SK-N-SH (cell line): Measurements from ENCODE around the gene CDK13. TPM values are rescaled to one million over a fixed set of nuclear protein-coding genes. Genes with fewer than 3 reads are reported as not detected.

Experiments used
- CTCF ChIA-PET: fragments of 300-600, 350-600 bp; formaldehyde crosslinking; extraction: SDS; loops from one replicate; lab custom pipeline; 2021; lab: Yijun Ruan, JAX
- POLR2A ChIA-PET: fragments of 350-600 bp; sonication (Branson Sonifier 250); formaldehyde crosslinking; extraction: SDS; loops from one replicate; lab custom pipeline; 2020; ENCODE audit warnings: antibody characterized with exemption, inconsistent platforms; lab: Yijun Ruan, JAX
- DNase-seq: peaks from one replicate; pipeline ENCODE4 v3.0.0; 2012
- H2AFZ ChIP-seq: fragments of 200-600 bp; sonication (generic); 2 replicates; pipeline ENCODE4 v1.8.1; 2016; ENCODE audit warnings: antibody characterized with exemption, mild to moderate bottlenecking, low read depth
- H3F3A ChIP-seq: fragments of 200-600 bp; sonication (generic); replicated peaks from 2 replicates; pipeline ENCODE3; 2016; ENCODE audit warnings: antibody characterized with exemption, mild to moderate bottlenecking; ENCODE audit not compliant: insufficient read depth
- H3K27ac ChIP-seq, 2 experiments: fragments of 200-500 bp in 1 of 2; fragments of 200-600 bp in 1 of 2; sonication (Bioruptor generic) in 1 of 2; sonication (generic), shearing (Covaris generic) in 1 of 2; 2 replicates each; pipeline versions ENCODE4 v1.5.1 to v1.6.1; 2014 to 2016; ENCODE audit warnings: low read depth in 2 of 2, inconsistent platforms in 1 of 2, low read length in 1 of 2, mild to moderate bottlenecking in 1 of 2, mixed read lengths in 1 of 2
- H3K27me3 ChIP-seq: fragments of 200-600 bp; sonication (generic), shearing (Covaris generic); 2 replicates; pipeline ENCODE4 v1.6.1; 2016; ENCODE audit warnings: mixed run types; ENCODE audit not compliant: insufficient read depth
- H3K36me3 ChIP-seq, 2 experiments: fragments of 200-500 bp in 1 of 2; fragments of 200-600 bp in 1 of 2; sonication (Bioruptor generic) in 1 of 2; sonication (generic) in 1 of 2; replicated peaks in 1 of 2; 2 replicates each; pipeline versions ENCODE3 to v1.5.1; 2014 to 2016; ENCODE audit warnings: low read length in 1 of 2, mild to moderate bottlenecking in 1 of 2; ENCODE audit not compliant: insufficient read depth in 2 of 2, control insufficient read depth in 1 of 2
- H3K4me1 ChIP-seq, 2 experiments: fragments of 200-500 bp in 1 of 2; fragments of 200-600 bp in 1 of 2; sonication (Bioruptor generic) in 1 of 2; sonication (generic), shearing (Covaris generic) in 1 of 2; 2 replicates each; pipeline versions ENCODE4 v1.5.1 to v1.6.1; 2014 to 2016; ENCODE audit warnings: low read depth in 1 of 2, low read length in 1 of 2, mixed run types in 1 of 2; ENCODE audit not compliant: insufficient read depth in 2 of 2, control insufficient read depth in 1 of 2
- H3K4me2 ChIP-seq: fragments of 200-600 bp; sonication (generic), shearing (Covaris generic); 2 replicates; pipeline ENCODE4 v1.6.1; 2017; ENCODE audit warnings: mixed run types
- H3K4me3 ChIP-seq, 2 experiments: fragments of 200-500 bp in 1 of 2; fragments of 200-600 bp in 1 of 2; sonication (Bioruptor generic) in 1 of 2; sonication (generic), shearing (Covaris generic) in 1 of 2; 2 replicates each; pipeline versions ENCODE4 v1.5.1 to v1.8.1; 2014 to 2016; ENCODE audit warnings: low read depth in 2 of 2, inconsistent platforms in 1 of 2, low read length in 1 of 2, mild to moderate bottlenecking in 1 of 2, mixed read lengths in 1 of 2, moderate library complexity in 1 of 2
- H3K79me2 ChIP-seq: fragments of 200-600 bp; sonication (generic); 2 replicates; pipeline ENCODE4 v1.8.1; 2017; ENCODE audit warnings: mild to moderate bottlenecking; ENCODE audit not compliant: insufficient read depth
- H3K9ac ChIP-seq: fragments of 200-600 bp; sonication (generic); 2 replicates; pipeline ENCODE4 v1.6.1; 2017; ENCODE audit warnings: mixed run types
- H3K9me2 ChIP-seq: fragments of 200-600 bp; sonication (generic); 2 replicates; pipeline ENCODE4 v1.6.1; 2017; ENCODE audit warnings: mixed run types
- H3K9me3 ChIP-seq: fragments of 200-600 bp; sonication (generic); 2 replicates; pipeline ENCODE4 v1.6.1; 2017; ENCODE audit warnings: mixed run types, mild to moderate bottlenecking, moderate library complexity
- H4K20me1 ChIP-seq: fragments of 200-600 bp; sonication (generic); 2 replicates; pipeline ENCODE4 v1.6.1; 2017; ENCODE audit warnings: mild to moderate bottlenecking, mixed run types; ENCODE audit not compliant: insufficient read depth
- CHD2 ChIP-seq: fragments of 150-350 bp; IDR thresholded peaks from 2 replicates; pipeline ENCODE4 v1.6.1; 2018; ENCODE audit warnings: low read length; ENCODE audit not compliant: partially characterized antibody
- GABPA ChIP-seq: IDR thresholded peaks from 2 replicates; pipeline ENCODE4 v1.4.0; 2012; ENCODE audit warnings: low read depth, mild to moderate bottlenecking
- MXI1 ChIP-seq: IDR thresholded peaks from 2 replicates; pipeline ENCODE4 v1.6.1; 2012; ENCODE audit warnings: mild to moderate bottlenecking, low read depth, low read length, improper control_type of control experiment
- NFIC ChIP-seq: IDR thresholded peaks from 2 replicates; pipeline ENCODE4 v1.4.0; 2012; ENCODE audit warnings: borderline replicate concordance
- RAD21 ChIP-seq: IDR thresholded peaks from 2 replicates; pipeline ENCODE4 v1.6.1; 2012; ENCODE audit warnings: mild to moderate bottlenecking, low read length
- RFX5 ChIP-seq: IDR thresholded peaks from 2 replicates; pipeline ENCODE4 v1.6.1; 2012; ENCODE audit warnings: mild to moderate bottlenecking, improper control_type of control experiment, low read length
- RXRA ChIP-seq: IDR thresholded peaks from 2 replicates; pipeline ENCODE4 v1.4.0; 2012; ENCODE audit warnings: low read depth, mild to moderate bottlenecking, borderline replicate concordance
- SIN3A ChIP-seq: IDR thresholded peaks from 2 replicates; pipeline ENCODE4 v1.6.1; 2012; ENCODE audit warnings: low read depth, mild to moderate bottlenecking, low read length, moderate library complexity, borderline replicate concordance
- TEAD4 ChIP-seq: IDR thresholded peaks from 2 replicates; pipeline ENCODE4 v1.4.0; 2012; ENCODE audit warnings: mild to moderate bottlenecking, borderline replicate concordance; ENCODE audit not compliant: insufficient read depth
- YY1 ChIP-seq: IDR thresholded peaks from 2 replicates; pipeline ENCODE4 v1.4.0; 2012; ENCODE audit warnings: low read depth, mild to moderate bottlenecking
- WGBS: methylation state at CpG from one replicate; pipeline ENCODE4 v1.1.6; 2017; ENCODE audit warnings: low lambda C conversion rate; 5-methylcytosine and 5-hydroxymethylcytosine counted together
- polyA plus RNA-seq, 3 experiments: library from polyadenylated mRNA; depleted of rRNA; stranded (reverse); fragments of >200 nt; gene quantifications; 2 replicates each; pipeline ENCODE4 v1.2.3, GENCODE V29; 2012
- TF ChIP-seq, protein P1 (sequence below): IDR thresholded peaks from 2 replicates; pipeline ENCODE4; 2012
- TF ChIP-seq, protein P2 (sequence below): fragments of 150-350 bp; IDR thresholded peaks from 2 replicates; pipeline ENCODE4 v1.6.1; 2016; ENCODE audit warnings: mild to moderate bottlenecking, low read depth, low read length

The CDK13 gene
- polyA plus RNA-seq, 1 of the 3 experiments (the other 2 are of a cell fraction), result 23.1 TPM

DNA sequence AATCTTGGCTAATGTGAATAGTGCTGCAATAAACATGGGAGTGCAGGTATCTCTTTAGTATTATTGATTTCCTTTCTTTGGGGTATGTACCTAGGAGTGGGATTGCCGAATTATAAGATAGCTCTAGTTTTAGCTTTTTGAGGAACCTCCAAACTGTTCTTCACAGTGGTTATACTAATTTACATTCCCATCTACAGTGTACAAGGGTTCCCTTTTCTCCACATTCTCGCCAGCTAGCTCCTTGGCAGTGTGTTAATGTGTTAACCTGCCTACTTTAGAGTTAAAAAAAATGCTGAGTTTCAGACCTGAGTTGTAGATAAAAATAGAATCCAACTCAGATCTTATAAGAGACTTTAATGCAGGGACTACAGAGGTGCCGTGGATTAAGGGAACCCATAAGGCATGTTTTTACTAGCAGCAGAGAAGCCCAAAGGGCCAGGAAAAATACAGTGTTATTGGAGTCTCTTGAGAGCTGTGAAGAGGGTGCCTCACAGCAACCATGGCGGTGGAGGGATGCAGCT lies 35.4 kb downstream of the CDK13 start:
- 97% methylated on average over 4 of the region's 4 CpGs for WGBS
- H3K4me3 ChIP-seq, result no peak overlapping the region
- H3F3A ChIP-seq, result peaks cover 14% of the 10 kb centered on the region
- no peak overlapping the region for H3K4me2 ChIP-seq
- H2AFZ ChIP-seq, result no peak overlapping the region
- POLR2A ChIA-PET, result no interaction called here
- H3K9ac ChIP-seq, result no peak overlapping the region
- no peak for DNase-seq
- H3K9me2 ChIP-seq, result no peaks in the 10 kb centered on the region
- H3K79me2 ChIP-seq, result peaks cover 98% of the 10 kb centered on the region
- CTCF ChIA-PET, result interaction anchor here (0.6 to 1.8 kb wide), 4 partner anchors 15 to 89 kb away, joined by 3 to 6 read pairs (median 4); no protein-coding TSS in a partner anchor
- no peak overlapping the region for H3K27ac ChIP-seq
- no peaks in the 10 kb centered on the region for H3K27me3 ChIP-seq
- H3K4me1 ChIP-seq, result peaks cover 0 to 4% of the 10 kb centered on the region in 2 experiments; a peak in 2 of 4 replicates
- H3K9me3 ChIP-seq, result no peaks in the 10 kb centered on the region
- H4K20me1 ChIP-seq, result peaks cover 60% of the 10 kb centered on the region
- TF ChIP-seq GABPA (no peak), NFIC (no peak), YY1 (no peak), TEAD4 (no peak), RFX5 (no peak)
- TF ChIP-seq, protein P1, sequence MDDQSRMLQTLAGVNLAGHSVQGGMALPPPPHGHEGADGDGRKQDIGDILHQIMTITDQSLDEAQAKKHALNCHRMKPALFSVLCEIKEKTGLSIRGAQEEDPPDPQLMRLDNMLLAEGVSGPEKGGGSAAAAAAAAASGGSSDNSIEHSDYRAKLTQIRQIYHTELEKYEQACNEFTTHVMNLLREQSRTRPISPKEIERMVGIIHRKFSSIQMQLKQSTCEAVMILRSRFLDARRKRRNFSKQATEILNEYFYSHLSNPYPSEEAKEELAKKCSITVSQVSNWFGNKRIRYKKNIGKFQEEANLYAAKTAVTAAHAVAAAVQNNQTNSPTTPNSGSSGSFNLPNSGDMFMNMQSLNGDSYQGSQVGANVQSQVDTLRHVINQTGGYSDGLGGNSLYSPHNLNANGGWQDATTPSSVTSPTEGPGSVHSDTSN, result no peak
- H3K36me3 ChIP-seq, result peaks cover 18 to 36% of the 10 kb centered on the region in 2 experiments

GRCh38 chr7:39987641-39988347 lies 37.7 kb downstream of the CDK13 start:
- no peak overlapping the region for H3K4me3 ChIP-seq
- H3K79me2 ChIP-seq, result peaks cover 99% of the 10 kb centered on the region
- no peak overlapping the region for H3K4me2 ChIP-seq
- peaks cover 20 to 44% of the 10 kb centered on the region in 2 experiments for H3K36me3 ChIP-seq
- H3K4me1 ChIP-seq, result peaks cover 0 to 5% of the 10 kb centered on the region in 2 experiments; a peak in 3 of 4 replicates
- no peak overlapping the region for H3K27ac ChIP-seq
- 89% methylated on average over 9 of the region's 9 CpGs for WGBS
- H3K9me2 ChIP-seq, result no peaks in the 10 kb centered on the region
- H4K20me1 ChIP-seq, result peaks cover 52% of the 10 kb centered on the region
- TF ChIP-seq RFX5 (no peak), CHD2 (no peak), GABPA (no peak), SIN3A (no peak), MXI1 (no peak), RAD21 (no peak), RXRA (no peak)
- TF ChIP-seq, protein P2, sequence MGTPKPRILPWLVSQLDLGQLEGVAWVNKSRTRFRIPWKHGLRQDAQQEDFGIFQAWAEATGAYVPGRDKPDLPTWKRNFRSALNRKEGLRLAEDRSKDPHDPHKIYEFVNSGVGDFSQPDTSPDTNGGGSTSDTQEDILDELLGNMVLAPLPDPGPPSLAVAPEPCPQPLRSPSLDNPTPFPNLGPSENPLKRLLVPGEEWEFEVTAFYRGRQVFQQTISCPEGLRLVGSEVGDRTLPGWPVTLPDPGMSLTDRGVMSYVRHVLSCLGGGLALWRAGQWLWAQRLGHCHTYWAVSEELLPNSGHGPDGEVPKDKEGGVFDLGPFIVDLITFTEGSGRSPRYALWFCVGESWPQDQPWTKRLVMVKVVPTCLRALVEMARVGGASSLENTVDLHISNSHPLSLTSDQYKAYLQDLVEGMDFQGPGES, result no peak
- no peak overlapping the region for H2AFZ ChIP-seq
- H3K27me3 ChIP-seq, result no peaks in the 10 kb centered on the region
- H3F3A ChIP-seq, result peaks cover 14% of the 10 kb centered on the region
- no peak for DNase-seq
- POLR2A ChIA-PET, result no interaction called here
- CTCF ChIA-PET, result interaction anchor here (0.9 to 1.4 kb wide), 3 partner anchors 9 to 37 kb away, joined by 3 to 5 read pairs (median 4); partner anchors contain the start of gene CDK13
- no peaks in the 10 kb centered on the region for H3K9me3 ChIP-seq
- H3K9ac ChIP-seq, result no peak overlapping the region
